ENCODE measurements around the gene EPHA6. TPM values are rescaled to one million over a fixed set of nuclear protein-coding genes. Genes with fewer than 3 reads are reported as not detected.

EPHA6 gene
- total RNA-seq, 1 experiment from 2014 or later, result 1.1 TPM

DNA sequence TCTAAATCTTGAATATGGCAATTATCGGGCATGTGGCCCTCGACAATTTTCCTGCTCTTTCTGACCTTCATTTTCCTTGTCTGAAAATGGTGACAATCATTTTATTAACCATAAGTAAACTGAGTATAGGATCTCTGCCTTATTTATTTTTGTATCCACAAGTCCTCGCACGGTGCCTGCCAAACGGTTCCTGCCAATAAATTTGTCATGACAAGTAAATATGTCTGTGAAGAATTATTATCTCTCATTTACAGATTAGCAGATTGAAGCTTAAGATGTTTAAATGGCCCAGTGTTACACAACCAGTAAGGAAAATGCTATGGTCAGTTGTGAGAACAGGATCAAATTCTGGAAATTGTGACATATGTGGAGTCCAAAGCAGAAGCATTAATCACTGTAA is 884.3 kb downstream of the EPHA6 start:
- Mint-ChIP-seq H3K4me1 (ENCODE audit: low read depth, unreplicated experiment) (no peaks in the 10 kb centered on the region), H3K27ac (ENCODE audit: unreplicated experiment) (no peak overlapping the region), H3K9me3 (ENCODE audit: low read depth, unreplicated experiment) (no peaks in the 10 kb centered on the region), H3K4me3 (ENCODE audit: low read depth, unreplicated experiment) (no peak overlapping the region), H3K36me3 (ENCODE audit: insufficient read depth, unreplicated experiment) (no peaks in the 10 kb centered on the region), H3K27me3 (ENCODE audit: unreplicated experiment) (no peaks in the 10 kb centered on the region)
- TF ChIP-seq, protein P1, sequence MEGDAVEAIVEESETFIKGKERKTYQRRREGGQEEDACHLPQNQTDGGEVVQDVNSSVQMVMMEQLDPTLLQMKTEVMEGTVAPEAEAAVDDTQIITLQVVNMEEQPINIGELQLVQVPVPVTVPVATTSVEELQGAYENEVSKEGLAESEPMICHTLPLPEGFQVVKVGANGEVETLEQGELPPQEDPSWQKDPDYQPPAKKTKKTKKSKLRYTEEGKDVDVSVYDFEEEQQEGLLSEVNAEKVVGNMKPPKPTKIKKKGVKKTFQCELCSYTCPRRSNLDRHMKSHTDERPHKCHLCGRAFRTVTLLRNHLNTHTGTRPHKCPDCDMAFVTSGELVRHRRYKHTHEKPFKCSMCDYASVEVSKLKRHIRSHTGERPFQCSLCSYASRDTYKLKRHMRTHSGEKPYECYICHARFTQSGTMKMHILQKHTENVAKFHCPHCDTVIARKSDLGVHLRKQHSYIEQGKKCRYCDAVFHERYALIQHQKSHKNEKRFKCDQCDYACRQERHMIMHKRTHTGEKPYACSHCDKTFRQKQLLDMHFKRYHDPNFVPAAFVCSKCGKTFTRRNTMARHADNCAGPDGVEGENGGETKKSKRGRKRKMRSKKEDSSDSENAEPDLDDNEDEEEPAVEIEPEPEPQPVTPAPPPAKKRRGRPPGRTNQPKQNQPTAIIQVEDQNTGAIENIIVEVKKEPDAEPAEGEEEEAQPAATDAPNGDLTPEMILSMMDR (IDR thresholded peaks at IDR 0.05; ENCODE audit: unreplicated experiment), result no peak
- BruUV-seq (replicated peaks), result no TSS peak
- no peak for DNase-seq
- CTCF ChIA-PET, result no interaction called here
- intact Hi-C loops (cut with micrococcal nuclease; ENCODE audit: unreplicated experiment), result no loop called here

DNA sequence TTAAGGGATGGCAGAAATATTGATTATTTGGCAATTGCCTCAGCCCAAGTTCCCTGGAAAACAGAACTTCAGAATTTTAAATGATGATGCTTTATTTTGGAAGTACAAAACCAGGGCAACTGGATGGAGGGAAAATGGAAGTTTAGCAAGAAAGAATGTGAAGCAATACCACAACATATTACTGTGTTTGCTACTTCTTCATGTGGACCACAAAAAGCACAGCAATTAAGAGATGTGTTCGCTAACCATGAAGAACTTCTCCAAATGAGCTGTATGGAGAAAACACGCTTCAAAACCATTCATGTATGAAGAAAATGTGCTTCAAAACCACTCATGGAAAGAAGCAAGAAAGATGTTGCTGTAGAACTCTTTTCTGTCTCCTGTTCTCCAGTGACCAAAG is 885.5 kb downstream of the EPHA6 start:
- Mint-ChIP-seq H3K4me3 (ENCODE audit: low read depth, unreplicated experiment) (no peak overlapping the region), H3K9me3 (ENCODE audit: low read depth, unreplicated experiment) (no peaks in the 10 kb centered on the region), H3K27ac (ENCODE audit: unreplicated experiment) (no peak overlapping the region), H3K36me3 (ENCODE audit: insufficient read depth, unreplicated experiment) (no peaks in the 10 kb centered on the region), H3K27me3 (ENCODE audit: unreplicated experiment) (no peaks in the 10 kb centered on the region), H3K4me1 (ENCODE audit: low read depth, unreplicated experiment) (no peaks in the 10 kb centered on the region)
- intact Hi-C loops (cut with micrococcal nuclease; ENCODE audit: unreplicated experiment), result no loop called here
- TF ChIP-seq, protein P1 (IDR thresholded peaks at IDR 0.05; ENCODE audit: unreplicated experiment), result no peak
- DNase-seq, result no peak
- BruUV-seq (replicated peaks), result no TSS peak
- CTCF ChIA-PET, result no interaction called here

DNA sequence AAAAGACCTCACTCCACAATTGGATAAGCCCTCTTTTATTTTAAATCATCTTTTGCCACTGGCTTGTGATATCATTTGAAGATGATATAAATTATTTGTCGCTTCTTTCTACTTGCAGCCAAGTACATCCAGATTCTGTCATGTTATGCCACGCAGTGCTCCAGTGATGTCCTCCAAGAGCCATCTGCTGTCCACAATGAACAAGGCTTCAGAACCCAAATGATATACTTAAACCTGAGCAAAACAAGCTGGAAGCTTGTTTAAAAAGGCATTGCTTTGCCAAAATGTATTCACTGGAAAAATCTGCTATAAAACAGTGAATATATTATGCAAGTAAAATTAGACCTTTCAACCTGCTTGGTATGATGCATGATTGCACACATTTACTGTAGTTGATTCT is 891.4 kb downstream of the EPHA6 start:
- H3K36me3 Mint-ChIP-seq (ENCODE audit: insufficient read depth, unreplicated experiment), result no peaks in the 10 kb centered on the region
- no peak overlapping the region for H3K27ac Mint-ChIP-seq (ENCODE audit: unreplicated experiment)
- no TSS peak for BruUV-seq (replicated peaks)
- H3K27me3 Mint-ChIP-seq (ENCODE audit: unreplicated experiment), result no peaks in the 10 kb centered on the region
- no peak for DNase-seq
- H3K4me1 Mint-ChIP-seq (ENCODE audit: low read depth, unreplicated experiment), result no peaks in the 10 kb centered on the region
- intact Hi-C loops (cut with micrococcal nuclease; ENCODE audit: unreplicated experiment), result no loop called here
- H3K9me3 Mint-ChIP-seq (ENCODE audit: low read depth, unreplicated experiment), result no peaks in the 10 kb centered on the region
- CTCF ChIA-PET, result no interaction called here
- TF ChIP-seq, protein P1 (IDR thresholded peaks at IDR 0.05; ENCODE audit: unreplicated experiment), result no peak
- H3K4me3 Mint-ChIP-seq (ENCODE audit: low read depth, unreplicated experiment), result no peak overlapping the region

DNA sequence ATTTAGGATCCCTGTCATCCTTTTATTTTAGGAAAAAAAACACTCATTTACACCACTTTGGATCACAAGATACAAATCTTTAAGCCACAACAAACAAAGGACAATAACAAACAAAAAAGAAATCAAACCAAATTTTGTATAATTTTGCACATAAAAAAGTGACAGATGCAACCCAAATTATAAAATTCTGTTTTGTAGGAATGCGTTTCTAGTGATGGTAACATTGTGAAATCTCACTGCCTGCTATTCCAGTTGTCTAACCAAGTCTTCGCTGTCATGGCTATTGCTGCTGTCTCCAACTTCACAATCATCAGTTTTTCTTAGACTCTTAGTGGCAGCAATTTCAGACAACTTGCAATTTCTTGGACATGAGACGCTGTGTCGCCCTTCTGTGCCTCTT is 891.8 kb downstream of the EPHA6 start:
- no peak overlapping the region for H3K4me3 Mint-ChIP-seq (ENCODE audit: low read depth, unreplicated experiment)

More for the DNA sequence above, 891.8 kb downstream of the EPHA6 start:
- TF ChIP-seq, protein P1 (IDR thresholded peaks at IDR 0.05; ENCODE audit: unreplicated experiment), result no peak
- Mint-ChIP-seq H3K27ac (ENCODE audit: unreplicated experiment) (no peak overlapping the region), H3K36me3 (ENCODE audit: insufficient read depth, unreplicated experiment) (no peaks in the 10 kb centered on the region), H3K27me3 (ENCODE audit: unreplicated experiment) (no peaks in the 10 kb centered on the region), H3K4me1 (ENCODE audit: low read depth, unreplicated experiment) (no peaks in the 10 kb centered on the region), H3K9me3 (ENCODE audit: low read depth, unreplicated experiment) (no peaks in the 10 kb centered on the region)
- CTCF ChIA-PET, result no interaction called here
- BruUV-seq (replicated peaks), result no TSS peak
- intact Hi-C loops (cut with micrococcal nuclease; ENCODE audit: unreplicated experiment), result no loop called here
- DNase-seq, result no peak

All from Calu3 (cell line).